GM12892 (cell line): ENCODE data around the gene DAB2IP.

Experiments used
- POLR2A ChIP-seq: IDR thresholded peaks from 2 replicates; pipeline ENCODE4 v1.6.1; 2011; ENCODE audit warnings: low read depth, low read length, control low read depth
- POLR2AphosphoS5 ChIP-seq: IDR thresholded peaks from 2 replicates; pipeline ENCODE4 v1.6.1; 2011; ENCODE audit warnings: low read depth, low read length, control low read depth

DNA sequence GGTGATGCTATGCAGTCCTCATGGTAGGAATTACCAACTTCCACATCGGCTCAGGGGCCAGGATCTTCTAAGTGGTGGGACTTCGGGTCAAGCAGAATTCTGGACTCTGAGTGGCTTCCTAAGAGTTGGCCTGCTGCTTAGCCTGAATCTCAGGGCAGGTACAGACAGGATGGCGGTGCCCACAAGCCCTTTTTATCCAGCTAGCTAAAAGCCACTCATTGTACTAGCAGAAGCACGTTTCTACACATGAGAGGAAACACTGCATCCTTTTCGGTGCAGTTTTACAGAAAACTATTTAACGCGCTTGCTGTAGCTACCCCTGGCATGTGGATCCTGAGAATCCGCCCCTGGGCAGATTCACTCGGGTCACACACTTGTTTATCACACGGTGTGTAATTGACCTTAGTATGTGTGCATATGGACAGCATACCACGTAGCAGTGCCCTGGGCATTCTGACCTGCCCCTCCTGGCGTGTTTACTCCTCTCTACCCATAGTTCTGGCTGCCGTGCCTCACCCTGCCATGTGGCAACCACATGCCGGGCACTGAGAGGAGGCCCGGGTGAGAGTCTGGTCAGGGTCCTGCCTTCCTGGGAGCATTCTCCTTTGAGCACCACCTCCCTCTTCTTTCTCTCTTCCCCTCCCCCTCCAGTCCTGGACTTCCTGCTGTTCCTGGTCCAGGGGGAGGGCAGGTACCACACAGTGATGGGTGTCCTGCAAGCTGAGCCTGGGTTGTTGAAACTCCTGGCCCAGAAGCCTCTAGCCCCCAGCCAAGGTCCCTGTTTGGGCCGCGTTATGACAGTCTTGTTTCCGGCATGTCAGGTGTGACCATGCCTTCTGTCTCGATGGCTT is 65.9 kb downstream of the DAB2IP start:
- TF ChIP-seq POLR2A = no peak
- no peak for TF ChIP-seq POLR2AphosphoS5
